H1 (cell line): ENCODE measurements around the gene KDM2A. TPM values are rescaled to one million over a fixed set of nuclear protein-coding genes. Genes with fewer than 3 reads are reported as not detected.
"Not testable (repeated sequence)": the region's sequence is repeated elsewhere in the genome, so short reads cannot be mapped to it uniquely, and the experiment has no call there.

ENCODE experiments used
- CTCF ChIA-PET: fragments of 300-600 bp; sonication (Branson Sonifier 250); formaldehyde crosslinking; loops from one replicate; lab custom pipeline; 2021; ENCODE audit not compliant: partially characterized antibody; lab: Charles Lee
- POLR2A ChIA-PET: fragments of 300-600 bp; sonication (Branson Sonifier 250); formaldehyde crosslinking; loops from one replicate; lab custom pipeline; 2021; ENCODE audit warnings: inconsistent platforms; ENCODE audit not compliant: partially characterized antibody; lab: Charles Lee
- DNase-seq, 2 experiments: peaks; one replicate each; pipeline versions ENCODE4 v3.0.0 to v3.0.0-alpha.2; 2010 to 2022; ENCODE audit warnings: low spot score in 2 of 2, low read depth in 1 of 2, mixed read lengths in 1 of 2
- FAIRE-seq: peaks from 2 replicates; lab custom pipeline; 2011; peaks lifted over from hg19 to GRCh38; lab: Jason Lieb, UNC
- H2AFZ ChIP-seq: 2 replicates; pipeline ENCODE4 v1.8.1; 2012; ENCODE audit warnings: low read length, inconsistent platforms
- H2AK5ac ChIP-seq: 2 replicates; pipeline ENCODE4 v1.6.1; 2013; ENCODE audit warnings: low read depth, low read length
- H2BK120ac ChIP-seq: replicated peaks from 2 replicates; pipeline ENCODE3; 2013; ENCODE audit warnings: low read depth, low read length, inconsistent platforms
- H2BK12ac ChIP-seq: 2 replicates; pipeline ENCODE4 v1.6.1; 2013; ENCODE audit warnings: low read depth, low read length
- H2BK15ac ChIP-seq: 2 replicates; pipeline ENCODE4 v1.6.1; 2013; ENCODE audit warnings: low read length
- H2BK20ac ChIP-seq: 2 replicates; pipeline ENCODE4 v1.6.1; 2013; ENCODE audit warnings: low read length
- H2BK5ac ChIP-seq: 2 replicates; pipeline ENCODE4 v1.6.1; 2013; ENCODE audit warnings: low read depth, low read length
- H3K14ac ChIP-seq: 2 replicates; pipeline ENCODE4 v1.6.1; 2013; ENCODE audit warnings: inconsistent platforms; ENCODE audit not compliant: insufficient read length
- H3K18ac ChIP-seq: 2 replicates; pipeline ENCODE4 v1.6.1; 2013; ENCODE audit warnings: low read length; ENCODE audit errors: extremely low read depth
- H3K23ac ChIP-seq: 2 replicates; pipeline ENCODE4 v1.6.1; 2013; ENCODE audit warnings: inconsistent platforms; ENCODE audit not compliant: insufficient read length
- H3K23me2 ChIP-seq: 2 replicates; pipeline ENCODE4 v1.6.1; 2013; ENCODE audit warnings: low read depth, low read length
- H3K27ac ChIP-seq: 2 replicates; pipeline ENCODE4 v1.6.1; 2011; ENCODE audit warnings: low read depth, low read length, inconsistent platforms
- H3K27me3 ChIP-seq, 4 experiments: replicated peaks in 1 of 4; 1 replicate in 1 of 4; 2 replicates in 3 of 4; pipeline versions ENCODE4 v1.6.1 to v1.8.1; 2011 to 2013; ENCODE audit warnings: low read length in 3 of 4, mild to moderate bottlenecking in 3 of 4, inconsistent platforms in 2 of 4, mixed read lengths in 2 of 4, moderate library complexity in 1 of 4; ENCODE audit not compliant: control insufficient read depth in 3 of 4, insufficient read depth in 3 of 4; ENCODE audit errors: extremely low read depth in 1 of 4
- H3K36me3 ChIP-seq, 4 experiments: 2 replicates each; pipeline versions ENCODE4 v1.6.1 to v1.8.1; 2011 to 2013; ENCODE audit warnings: mild to moderate bottlenecking in 4 of 4, low read length in 3 of 4, moderate library complexity in 2 of 4, control low read depth in 1 of 4, inconsistent platforms in 1 of 4; ENCODE audit not compliant: insufficient read depth in 4 of 4, control insufficient read depth in 2 of 4
- H3K4ac ChIP-seq: replicated peaks from 2 replicates; pipeline ENCODE3; 2013; ENCODE audit warnings: low read length, low read depth, mixed read lengths, inconsistent platforms; ENCODE audit not compliant: insufficient read length
- H3K4me1 ChIP-seq, 4 experiments: replicated peaks in 1 of 4; 1 replicate in 1 of 4; 2 replicates in 3 of 4; pipeline versions ENCODE4 v1.6.1 to v1.8.1; 2011 to 2013; ENCODE audit warnings: low read length in 3 of 4, inconsistent platforms in 2 of 4, mixed read lengths in 1 of 4; ENCODE audit not compliant: insufficient read depth in 4 of 4, control insufficient read depth in 3 of 4
- H3K4me2 ChIP-seq, 2 experiments: 2 replicates each; pipeline versions ENCODE4 v1.6.1 to v1.8.1; 2011 to 2013; ENCODE audit warnings: low read depth in 2 of 2, low read length in 2 of 2, control low read depth in 1 of 2, inconsistent platforms in 1 of 2, mild to moderate bottlenecking in 1 of 2; ENCODE audit not compliant: insufficient read depth in 1 of 2
- H3K4me3 ChIP-seq, 4 experiments: fragments of 200-600, 300-600 bp in 1 of 4; sonication (generic), shearing (Covaris generic), sonication (Bioruptor Twin) in 1 of 4; 2 replicates each; pipeline versions ENCODE4 v1.5.1 to v1.8.1; 2011 to 2016; ENCODE audit warnings: low read length in 4 of 4, low read depth in 3 of 4, control low read depth in 2 of 4, inconsistent platforms in 2 of 4, mild to moderate bottlenecking in 2 of 4, mixed read lengths in 1 of 4, moderate library complexity in 1 of 4; ENCODE audit not compliant: insufficient read depth in 2 of 4; ENCODE audit errors: extremely low read depth in 1 of 4
- H3K56ac ChIP-seq: replicated peaks from 2 replicates; pipeline ENCODE3; 2013; ENCODE audit warnings: low read depth, mild to moderate bottlenecking, mixed read lengths, low read length, inconsistent platforms; ENCODE audit not compliant: insufficient read length
- H3K79me1 ChIP-seq: 2 replicates; pipeline ENCODE4 v1.6.1; 2013; ENCODE audit warnings: low read depth, low read length, control low read depth
- H3K79me2 ChIP-seq, 2 experiments: 2 replicates each; pipeline versions ENCODE4 v1.6.1 to v1.8.1; 2012 to 2013; ENCODE audit warnings: low read length in 2 of 2, mild to moderate bottlenecking in 2 of 2, inconsistent platforms in 1 of 2; ENCODE audit not compliant: insufficient read depth in 2 of 2, control insufficient read depth in 1 of 2
- H3K9ac ChIP-seq, 4 experiments: replicated peaks in 1 of 4; 1 replicate in 1 of 4; 2 replicates in 3 of 4; pipeline versions ENCODE4 v1.6.1 to v1.8.1; 2011 to 2013; ENCODE audit warnings: low read depth in 3 of 4, low read length in 3 of 4, control low read depth in 2 of 4, mild to moderate bottlenecking in 2 of 4, moderate library complexity in 2 of 4, inconsistent platforms in 1 of 4; ENCODE audit errors: extremely low read depth in 1 of 4
- H3K9me3 ChIP-seq, 2 experiments: 2 replicates each; pipeline versions ENCODE4 v1.6.1 to v1.8.1; 2012 to 2013; ENCODE audit warnings: mild to moderate bottlenecking in 2 of 2, moderate library complexity in 2 of 2, control low read depth in 1 of 2, inconsistent platforms in 1 of 2, low read depth in 1 of 2, low read length in 1 of 2, mixed read lengths in 1 of 2; ENCODE audit not compliant: insufficient read depth in 2 of 2
- H4K20me1 ChIP-seq, 2 experiments: replicated peaks in 1 of 2; 2 replicates each; pipeline versions ENCODE3 to v1.8.1; 2011 to 2013; ENCODE audit warnings: inconsistent platforms in 2 of 2, low read length in 2 of 2, mild to moderate bottlenecking in 1 of 2; ENCODE audit not compliant: insufficient read depth in 2 of 2, control insufficient read depth in 1 of 2
- H4K5ac ChIP-seq: 2 replicates; pipeline ENCODE4 v1.6.1; 2013; ENCODE audit warnings: low read length, low read depth, mixed read lengths, inconsistent platforms; ENCODE audit not compliant: insufficient read length
- H4K8ac ChIP-seq: 2 replicates; pipeline ENCODE4 v1.8.0; 2013; ENCODE audit warnings: mild to moderate bottlenecking, moderate library complexity, low read length, inconsistent platforms; ENCODE audit not compliant: insufficient read depth; ENCODE audit errors: extremely low read depth
- H4K91ac ChIP-seq: replicated peaks from 2 replicates; pipeline ENCODE3; 2013; ENCODE audit warnings: low read length, mixed read lengths, inconsistent platforms; ENCODE audit not compliant: insufficient read length
- WGBS, 2 experiments: shearing (Covaris generic) in 1 of 2; methylation state at CpG; one replicate each; pipeline versions ENCODE4 v1.1.6 to v1.1.7; 2013 to 2015; ENCODE audit warnings: low lambda C conversion rate in 2 of 2, mixed read lengths in 2 of 2, inconsistent platforms in 1 of 2, low coverage in 1 of 2, missing lambda C conversion rate in 1 of 2; ENCODE audit not compliant: insufficient replicate concordance in 2 of 2, insufficient coverage in 1 of 2, insufficient read length in 1 of 2; ENCODE audit errors: extremely low coverage in 1 of 2, missing lambda C conversion rate in 1 of 2; 5-methylcytosine and 5-hydroxymethylcytosine counted together
- polyA plus RNA-seq, 7 experiments: library from polyadenylated mRNA; depleted of rRNA in 3 of 7; stranded (reverse) in 5 of 7; unstranded in 2 of 7; fragments of >200 nt in 5 of 7; fragments of 200-250 nt in 2 of 7; gene quantifications; 1 replicate in 5 of 7; 2 replicates in 1 of 7; 4 replicates in 1 of 7; pipeline versions ENCODE4 v1.2.1 to v1.2.3, GENCODE V29; 2011 to 2013; ENCODE audit warnings: missing spikeins in 2 of 7, mixed read lengths in 2 of 7
- total RNA-seq: library from RNA; stranded (reverse); fragmentation: NEBNext Ultra II Directional; extraction: Animal tissue kit (Norgen Biotek cat#: 25700); gene quantifications from 2 replicates; pipeline ENCODE4 v1.2.1, GENCODE V29; 2021

KDM2A gene
- total and polyA plus RNA-seq, 2 of the 8 experiments (the other 6 are each of a cell fraction or from before 2014, with no cell fraction given) = 55.4 to 66.2 TPM

DNA sequence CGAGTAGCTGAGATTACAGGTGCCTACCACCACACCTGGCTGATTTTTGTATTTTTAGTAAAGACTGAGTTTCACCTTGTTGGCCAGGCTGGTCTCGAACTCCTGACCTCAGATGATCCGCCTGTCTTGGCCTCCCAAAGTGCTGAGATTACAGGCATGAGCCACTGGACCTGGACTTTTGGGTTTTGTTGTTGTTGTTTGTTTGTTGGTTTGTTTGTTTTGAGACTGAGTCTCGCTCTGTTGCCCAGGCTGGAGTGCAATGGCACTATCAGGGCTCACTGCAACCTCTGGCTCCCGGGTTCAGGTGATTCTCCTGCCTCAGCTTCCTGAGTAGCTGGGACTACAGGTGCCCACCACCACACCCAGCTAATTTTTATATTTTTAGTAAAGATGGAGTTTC, 4.7 kb downstream of the KDM2A start:
- DNase-seq, H3K9me3 ChIP-seq, H3K4me2 ChIP-seq, H3K4me3 ChIP-seq, H3K4me1 ChIP-seq, H3K23ac ChIP-seq, H3K56ac ChIP-seq, H3K27ac ChIP-seq, H3K27me3 ChIP-seq, FAIRE-seq, H3K14ac ChIP-seq, H3K18ac ChIP-seq, H2BK120ac ChIP-seq, H3K9ac ChIP-seq, H3K79me1 ChIP-seq, H3K4ac ChIP-seq, H3K23me2 ChIP-seq, H2BK15ac ChIP-seq, H2BK12ac ChIP-seq, H2AK5ac ChIP-seq, H4K5ac ChIP-seq, H4K8ac ChIP-seq, H4K91ac ChIP-seq, H4K20me1 ChIP-seq, H2AFZ ChIP-seq, H2BK5ac ChIP-seq, H2BK20ac ChIP-seq: not testable (repeated sequence)
- POLR2A ChIA-PET = interaction anchor here (0.6 kb wide), 1 partner anchor 10 kb away, joined by 3 read pairs; no protein-coding TSS in a partner anchor
- Histone ChIP-seq H3K36me3 (peaks cover 0 to 22% (median 0%) of the 10 kb centered on the region in 4 experiments; a peak in 1 of 8 replicates), H3K79me2 (peaks cover 36 to 89% of the 10 kb centered on the region in 2 experiments)
- 96% methylated on average over 5 of the region's 5 CpGs; no CpG with 5 or more reads in 1 of the 2 experiments for WGBS, 2 experiments
- CTCF ChIA-PET = interaction anchor here (0.6 kb wide), 1 partner anchor 21 kb away, joined by 3 read pairs; no protein-coding TSS in a partner anchor

- H3K79me1 ChIP-seq, H4K5ac ChIP-seq, H2BK20ac ChIP-seq, H3K18ac ChIP-seq, H3K4me2 ChIP-seq, H4K20me1 ChIP-seq, FAIRE-seq, H2AK5ac ChIP-seq, H3K4me1 ChIP-seq, H3K4me3 ChIP-seq, H3K14ac ChIP-seq, H3K27me3 ChIP-seq, H3K4ac ChIP-seq, H3K27ac ChIP-seq, H2BK12ac ChIP-seq, H3K9me3 ChIP-seq, H3K23me2 ChIP-seq, POLR2A ChIA-PET, DNase-seq, H3K9ac ChIP-seq, H4K8ac ChIP-seq, H3K56ac ChIP-seq, H3K23ac ChIP-seq, H2BK120ac ChIP-seq, H2BK5ac ChIP-seq, H2BK15ac ChIP-seq, H2AFZ ChIP-seq, H4K91ac ChIP-seq: not testable (repeated sequence)
- CTCF ChIA-PET = interaction anchor here (0.6 to 1.5 kb wide), 6 partner anchors 20 to 137 kb away, joined by 3 to 6 read pairs (median 4); no protein-coding TSS in a partner anchor
- H3K36me3 ChIP-seq = peaks cover 0 to 27% (median 0%) of the 10 kb centered on the region in 4 experiments; a peak in 1 of 8 replicates
- peaks cover 26 to 92% of the 10 kb centered on the region in 2 experiments for H3K79me2 ChIP-seq
- 85% methylated on average over 8 of the region's 8 CpGs; no CpG with 5 or more reads in 1 of the 2 experiments for WGBS, 2 experiments
Observed at GRCh38 chr11:67126243-67126642, 7.2 kb downstream of the KDM2A start.
